HK-2 (cell line): ENCODE results near the gene DYNLL1.
"Not testable (repeated sequence)": the region's sequence is repeated elsewhere in the genome, so short reads cannot be mapped to it uniquely, and the experiment has no call there.

ENCODE experiments used
- DNase-seq: peaks from one replicate; pipeline ENCODE4 v3.0.0-alpha.2; 2018; ENCODE audit not compliant: unreplicated experiment

Gene DYNLL1

DNA sequence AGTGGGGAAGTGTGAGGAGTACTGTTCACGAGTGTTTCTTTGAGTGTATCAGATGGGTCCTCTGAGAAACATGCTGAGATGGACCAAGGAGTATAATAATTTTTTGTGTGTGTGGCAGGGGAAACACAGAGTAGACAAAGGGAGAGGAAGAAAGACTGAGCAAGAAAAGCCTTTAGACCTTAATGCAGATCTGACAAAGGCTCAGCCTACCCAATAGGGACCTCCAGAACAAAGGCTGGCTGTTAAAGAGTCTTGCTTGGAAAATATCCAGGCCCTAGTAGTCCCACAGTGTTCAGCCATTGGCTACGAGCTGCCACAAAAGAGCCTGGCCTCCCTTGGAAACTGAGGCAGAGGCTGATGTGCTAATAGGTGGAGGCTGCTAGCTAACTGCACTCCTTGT is 19.6 kb downstream of the DYNLL1 start:
- no peak for DNase-seq

DNA sequence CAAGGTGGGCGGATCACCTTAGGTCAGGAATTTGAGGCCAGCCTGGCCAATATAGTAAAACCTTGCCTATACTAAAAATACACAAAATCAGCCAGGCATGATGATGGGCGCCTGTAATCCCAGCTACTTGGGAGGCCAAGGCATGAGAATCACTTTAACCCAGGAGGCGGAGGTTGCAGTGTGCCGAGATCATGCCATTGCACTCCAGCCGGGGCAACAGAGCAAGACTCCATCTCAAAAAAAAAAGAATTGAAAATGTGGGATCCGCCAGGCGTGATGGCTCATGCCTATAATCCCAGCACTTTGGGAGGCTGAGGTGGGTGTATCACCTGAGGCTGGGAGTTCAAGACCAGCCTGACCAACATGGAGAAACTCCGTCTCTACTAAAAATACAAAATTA is 23.4 kb downstream of the DYNLL1 start:
- not testable (repeated sequence) for DNase-seq

DNA sequence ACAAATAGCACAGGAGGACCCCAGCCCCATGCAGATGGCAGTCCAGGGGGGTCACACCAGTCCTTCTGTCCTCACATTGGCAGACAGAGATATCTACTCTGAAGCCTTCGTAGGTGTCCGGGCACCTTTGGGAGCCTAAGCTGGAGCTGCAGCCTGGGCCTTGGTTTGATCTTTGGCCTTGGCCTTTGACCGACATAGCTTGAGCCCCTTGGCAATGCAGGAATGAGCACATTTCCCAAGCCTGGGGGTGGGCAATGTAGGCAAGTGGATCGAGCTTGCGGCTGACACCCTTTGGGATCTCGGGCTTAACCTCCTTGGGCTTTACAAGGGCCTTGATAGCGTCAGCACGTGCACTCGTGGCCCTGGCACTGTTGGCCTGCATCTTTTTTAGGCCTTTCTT is 26.7 kb downstream of the DYNLL1 start:
- no peak for DNase-seq

DNA sequence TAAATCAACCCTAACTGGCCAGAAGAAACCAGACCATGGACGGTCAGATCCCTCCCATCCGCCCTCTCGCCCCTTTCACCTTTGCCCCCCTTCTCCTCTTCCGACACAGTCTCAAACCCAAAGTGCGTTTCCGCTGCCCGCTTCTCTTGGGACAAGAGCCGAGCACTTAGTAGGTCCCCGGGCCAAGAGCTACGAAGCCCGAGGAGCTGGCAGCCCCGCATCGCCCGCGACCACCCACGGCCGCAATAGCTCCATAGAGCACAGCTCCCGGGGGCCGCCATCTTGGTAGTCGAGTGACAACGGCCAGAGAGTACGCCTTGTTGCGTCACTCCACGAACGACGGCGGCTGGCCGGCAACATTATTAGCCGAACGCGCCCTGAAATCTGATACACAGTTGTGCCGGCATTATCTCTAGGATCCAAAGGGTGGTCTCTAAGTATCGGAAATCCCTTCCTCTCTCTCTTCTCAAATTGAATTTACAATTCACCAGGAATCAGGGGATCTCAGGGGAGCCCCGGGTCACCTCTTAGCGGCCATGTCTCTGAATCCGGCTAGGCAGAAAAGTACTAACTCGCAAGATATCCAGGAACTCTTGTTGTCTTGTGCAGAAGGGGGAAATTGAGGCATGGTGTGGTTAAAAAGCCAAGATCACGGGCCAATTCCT is 33.1 kb downstream of the DYNLL1 start, which contains the start of gene COQ5:
Gene COQ5, minus strand, starts transcription at position 298 of the 665 bp plus-strand sequence. Its CDS starts 17 bp downstream, at position 281.
- DNase-seq: peak; percentile 84

DNA sequence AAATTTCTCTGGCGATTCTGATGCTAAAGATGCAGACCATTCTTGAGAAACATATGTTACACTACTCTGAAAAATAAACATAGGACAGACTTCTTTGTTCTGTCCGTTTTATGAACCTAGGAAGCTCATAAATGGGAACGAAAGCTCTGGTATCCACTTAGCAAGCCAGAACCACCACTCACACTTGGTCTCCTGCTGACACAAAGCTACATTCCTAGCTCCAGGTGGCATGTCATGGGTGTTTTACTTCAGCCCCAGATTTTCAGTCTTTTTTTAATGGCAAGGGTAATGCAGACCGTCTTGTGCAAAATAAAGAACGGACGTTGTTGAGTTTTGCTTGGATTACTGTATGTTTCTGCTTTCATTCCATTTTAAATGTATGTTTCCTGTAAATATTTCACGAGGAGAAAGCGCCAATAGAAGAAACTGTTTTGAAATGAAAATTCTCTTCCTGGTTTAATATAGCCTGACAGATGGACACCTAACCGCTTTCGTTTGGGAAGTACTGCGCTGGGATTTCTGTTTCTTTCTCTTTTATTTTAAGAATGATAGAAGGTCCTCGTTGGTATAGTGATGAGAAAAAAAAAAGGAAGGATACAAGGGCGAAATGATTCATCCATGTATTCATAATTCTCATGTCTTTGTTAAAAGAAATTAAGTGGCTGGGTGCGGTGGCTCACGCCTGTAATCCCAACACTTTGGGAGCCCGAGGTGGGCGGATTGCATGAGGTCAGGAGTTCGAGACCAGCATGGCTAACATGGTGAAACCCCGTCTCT is 33.9 kb downstream of the DYNLL1 start:
- DNase-seq: no peak

DNA sequence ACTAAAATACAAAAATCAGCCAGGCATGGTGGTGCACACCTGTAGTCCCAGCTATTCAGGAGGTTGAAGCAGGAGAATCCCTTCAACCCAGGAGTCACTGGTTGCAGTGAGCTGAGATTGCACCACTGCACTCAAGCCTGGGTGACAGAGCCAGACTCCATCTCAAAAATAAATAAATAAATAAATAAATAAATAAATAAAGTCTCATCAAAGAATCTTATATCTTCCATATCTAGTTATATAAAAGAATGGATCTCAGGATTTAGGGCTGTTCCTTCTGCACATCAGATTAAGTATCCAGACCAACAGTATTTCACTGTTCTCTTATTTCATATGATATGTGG is 34.5 kb downstream of the DYNLL1 start:
- DNase-seq: not testable (repeated sequence)

DNA sequence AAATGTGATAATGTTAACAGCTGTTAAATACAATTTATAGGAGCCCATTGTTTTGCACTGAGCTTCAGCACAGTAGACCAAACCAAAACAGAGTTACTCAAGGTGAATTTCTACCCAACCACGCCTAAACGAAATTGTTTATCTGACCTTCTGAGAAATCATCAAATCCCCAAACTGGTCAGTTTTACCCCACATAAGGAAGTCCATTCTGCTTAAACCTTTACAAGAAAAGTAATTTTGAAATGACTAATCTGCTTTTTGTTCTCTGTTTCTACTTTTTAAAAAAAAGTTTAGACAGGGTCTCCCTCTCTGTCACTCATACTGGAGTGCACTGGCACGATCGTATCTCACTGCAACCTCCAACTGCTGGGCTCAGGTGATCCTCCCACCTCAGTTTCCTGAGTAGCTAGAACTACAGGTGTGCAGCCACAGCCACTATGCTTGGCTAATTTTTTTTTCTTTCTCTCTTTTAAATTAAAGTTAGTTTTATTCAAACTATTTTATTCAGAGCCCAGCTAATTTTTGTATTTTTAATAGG is 36.9 kb downstream of the DYNLL1 start:
- DNase-seq: no peak

DNA sequence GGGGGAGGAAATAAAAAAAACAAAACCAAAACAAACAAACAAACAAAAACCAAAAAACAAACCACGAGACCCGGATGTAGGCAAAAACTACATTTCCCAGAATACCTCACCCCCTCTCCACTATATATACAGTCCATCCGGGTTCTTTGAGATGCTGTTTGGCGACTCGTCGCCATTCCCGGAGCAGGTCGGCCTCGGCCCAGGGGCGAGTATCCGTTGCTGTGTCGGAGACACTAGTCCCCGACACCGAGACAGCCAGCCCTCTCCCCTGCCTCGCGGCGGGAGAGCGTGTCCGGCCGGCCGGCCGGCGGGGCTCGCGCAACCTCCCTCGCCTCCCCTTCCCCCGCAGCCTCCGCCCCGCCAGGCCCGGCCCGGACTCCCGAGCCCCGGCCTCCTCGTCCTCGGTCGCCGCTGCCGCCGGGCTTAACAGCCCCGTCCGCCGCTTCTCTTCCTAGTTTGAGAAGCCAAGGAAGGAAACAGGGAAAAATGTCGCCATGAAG is 38.3 kb downstream of the DYNLL1 start, which contains the start of gene RNF10:
Gene RNF10, plus strand, starts transcription at position 154 of the 500 bp plus-strand sequence. CDS start 456 bp downstream, outside the sequence.
- DNase-seq: peak; percentile 71

DNA sequence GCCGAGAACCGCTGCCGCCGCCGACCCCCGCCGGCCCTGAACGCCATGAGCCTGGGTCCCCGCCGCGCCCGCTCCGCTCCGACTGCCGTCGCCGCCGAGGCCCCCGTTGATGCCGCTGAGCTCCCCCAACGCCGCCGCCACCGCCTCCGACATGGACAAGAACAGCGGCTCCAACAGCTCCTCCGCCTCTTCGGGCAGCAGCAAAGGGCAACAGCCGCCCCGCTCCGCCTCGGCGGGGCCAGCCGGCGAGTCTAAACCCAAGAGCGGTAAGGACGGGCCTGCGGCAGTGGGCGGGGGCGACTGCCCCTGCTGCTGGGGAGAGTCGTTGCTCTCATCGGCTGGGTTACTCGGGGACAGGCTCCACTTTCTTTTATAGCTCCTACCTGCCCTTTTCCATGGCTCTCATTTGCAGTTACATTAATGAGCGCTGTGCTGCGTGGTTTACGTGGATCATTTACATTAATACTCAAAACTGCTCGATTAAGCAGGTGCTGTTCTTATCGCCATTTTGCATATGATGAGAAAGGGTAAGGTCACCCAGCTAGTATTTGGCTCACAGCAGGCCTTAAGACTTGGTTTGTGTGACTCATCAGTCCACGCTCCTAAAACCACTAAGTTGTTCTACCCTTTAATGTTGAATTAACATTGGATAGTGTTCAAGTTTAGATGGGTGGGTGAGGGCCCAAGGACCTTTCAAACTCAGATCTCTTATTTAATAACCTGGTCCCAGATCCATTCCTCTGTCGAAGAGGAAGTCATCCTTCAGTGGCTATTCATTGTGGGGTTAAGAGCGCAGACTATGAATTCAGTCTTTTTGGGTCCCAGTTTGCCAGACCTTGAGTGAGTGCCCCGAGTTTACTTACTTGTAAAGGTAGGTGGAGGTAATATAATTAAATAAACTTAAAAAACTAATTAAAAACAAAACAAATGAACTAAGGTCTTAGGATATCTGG is 39.1 kb downstream of the DYNLL1 start:
- DNase-seq: peak; percentile 48

DNA sequence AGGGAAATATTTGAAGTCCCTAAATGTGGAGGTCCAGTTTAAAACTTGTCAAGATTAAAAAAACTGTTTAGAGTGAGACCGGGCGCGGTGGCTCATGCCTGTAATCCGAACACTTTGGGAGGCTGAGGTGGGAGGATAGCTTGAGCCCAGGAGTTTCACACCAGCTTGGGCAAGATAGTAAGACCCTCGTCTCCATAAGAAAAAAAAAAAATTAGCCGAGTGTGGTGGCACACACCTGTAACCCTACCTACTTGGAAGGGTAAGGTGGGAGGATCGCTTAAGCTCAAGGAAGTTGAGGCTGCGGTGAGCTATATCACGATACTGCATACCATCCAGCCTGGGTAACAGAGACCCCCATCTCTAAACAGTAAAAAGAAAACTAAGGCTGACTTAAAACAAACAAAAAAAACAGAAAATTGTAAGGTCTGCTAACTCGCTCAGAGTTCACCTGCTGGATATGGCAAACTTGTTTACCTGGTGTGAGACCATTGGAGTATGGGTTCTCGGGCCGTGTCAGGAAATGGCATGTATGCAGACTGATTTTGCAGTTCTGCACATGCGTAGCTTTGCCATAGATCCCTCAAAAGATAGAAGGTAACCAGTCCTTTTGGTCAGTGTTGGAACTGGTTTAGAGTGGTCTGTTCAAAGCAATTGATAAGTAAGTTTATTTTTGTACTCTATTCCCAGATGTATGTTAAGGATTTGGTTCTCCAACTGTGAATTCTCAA is 40.3 kb downstream of the DYNLL1 start:
- no peak for DNase-seq

DNA sequence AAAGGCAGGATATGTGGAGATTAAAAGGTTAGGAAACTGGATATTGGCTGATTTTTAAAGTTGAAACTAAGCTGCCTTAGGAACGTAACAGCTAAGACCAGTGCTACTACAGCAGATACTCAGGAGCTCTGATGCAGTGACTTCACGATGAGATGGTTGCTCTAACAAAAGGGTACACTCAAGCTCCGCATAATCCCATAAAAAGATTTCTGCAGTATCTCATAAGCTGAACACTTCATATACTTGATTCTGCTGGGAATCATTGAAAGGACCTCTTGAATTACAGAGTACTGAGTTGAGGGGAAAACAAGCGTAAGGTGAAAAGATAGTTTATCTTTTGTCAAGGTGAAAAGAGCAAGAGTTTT is 41.9 kb downstream of the DYNLL1 start:
- DNase-seq: no peak

DNA sequence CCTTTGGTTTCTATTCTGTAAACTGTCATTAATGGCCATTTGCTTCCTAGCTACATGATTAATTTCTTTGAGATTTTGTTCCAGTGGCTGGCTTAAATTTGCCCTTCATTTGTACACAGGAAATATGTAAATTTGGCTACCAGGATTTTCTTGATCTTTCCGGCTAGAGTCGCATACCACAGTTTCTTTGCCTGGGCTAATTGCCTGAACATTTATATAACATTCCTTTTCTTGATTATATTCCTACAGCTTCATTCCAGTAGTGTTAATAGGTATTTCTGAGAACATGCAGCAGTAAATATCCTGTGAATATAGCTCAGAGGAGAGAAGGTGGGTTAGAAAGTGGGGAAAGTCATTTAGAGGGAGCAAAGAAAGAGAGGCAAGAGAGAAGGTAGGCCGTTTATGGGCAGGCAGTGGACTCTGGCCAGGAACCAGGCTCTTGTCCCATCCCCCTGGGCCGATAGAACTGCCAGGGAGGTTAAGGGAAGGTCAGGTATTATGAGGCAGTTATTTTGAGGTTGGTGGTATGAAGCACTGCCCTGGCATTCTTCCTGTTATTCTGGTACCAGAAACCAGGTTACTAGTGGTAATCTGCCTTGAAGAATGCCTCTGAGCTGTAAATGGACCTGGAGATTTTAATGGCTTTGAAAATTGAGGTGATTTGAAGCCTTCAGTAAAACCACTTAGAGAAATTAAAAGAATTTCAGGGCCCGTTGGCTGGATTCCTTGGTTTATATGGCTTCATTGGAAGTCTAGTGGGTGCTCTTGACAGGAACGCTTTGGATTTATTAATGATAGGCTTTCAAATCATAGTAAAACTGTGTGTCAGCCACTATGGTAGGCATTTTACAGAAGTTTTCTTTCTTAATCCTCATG is 42.6 kb downstream of the DYNLL1 start:
- DNase-seq: peak; percentile 49

DNA sequence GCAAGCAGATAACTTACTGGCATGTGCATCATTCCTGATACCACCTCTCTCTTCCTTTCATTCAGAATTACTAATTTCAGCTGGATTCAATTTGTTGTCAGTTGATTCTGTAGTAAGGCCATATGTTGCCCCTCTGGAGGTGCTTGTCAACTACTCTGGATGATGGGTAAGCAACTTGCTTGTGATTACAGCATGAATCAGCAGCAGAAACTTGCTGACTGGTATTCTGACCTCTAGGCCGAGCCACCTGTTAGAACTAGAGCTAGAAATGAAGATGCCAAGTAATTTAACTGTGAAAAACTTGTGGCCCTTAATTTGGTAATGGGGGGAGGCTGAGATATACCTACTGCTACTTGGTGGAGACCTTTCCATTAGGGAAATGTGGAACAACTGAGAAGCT is 43.4 kb downstream of the DYNLL1 start:
- no peak for DNase-seq

DNA sequence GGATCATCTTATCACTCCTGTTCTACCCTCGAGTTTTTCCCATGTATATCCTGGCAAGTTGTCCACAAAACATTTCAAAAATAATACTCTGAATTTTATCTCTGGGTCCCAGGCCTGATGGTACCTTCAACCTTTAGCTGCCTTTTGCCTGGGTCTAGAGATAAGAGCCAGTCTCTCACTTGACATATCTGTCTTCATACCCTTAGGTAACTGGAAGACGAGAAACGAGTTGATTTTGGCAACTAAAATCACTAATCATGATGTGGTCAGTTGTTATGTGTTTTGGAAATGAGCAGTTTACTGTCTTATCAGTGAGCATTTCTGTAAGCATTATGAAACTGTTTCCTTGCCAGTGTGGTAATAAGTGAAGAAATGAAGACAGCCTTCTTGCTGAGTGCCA is 44.5 kb downstream of the DYNLL1 start:
- DNase-seq: no peak

DNA sequence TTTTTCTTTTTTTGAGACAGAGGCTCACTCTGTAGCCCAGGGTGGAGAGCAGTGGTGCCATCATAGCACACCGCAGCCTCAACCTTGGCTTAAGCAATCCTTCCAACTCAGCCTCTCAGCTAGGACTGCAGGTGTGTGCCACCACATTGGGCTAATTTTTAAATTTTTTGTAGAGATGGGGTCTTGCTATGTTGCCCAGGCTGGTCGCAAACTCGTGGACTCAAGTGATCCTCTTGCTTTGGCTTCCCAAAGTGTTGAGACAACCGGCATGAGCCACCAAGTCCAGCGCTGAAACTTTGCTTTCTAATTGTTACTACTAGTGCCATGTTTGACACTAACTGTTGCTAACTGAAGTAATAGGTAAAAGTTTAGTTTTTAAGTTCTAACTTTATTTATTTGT is 46.3 kb downstream of the DYNLL1 start:
- DNase-seq: no peak

DNA sequence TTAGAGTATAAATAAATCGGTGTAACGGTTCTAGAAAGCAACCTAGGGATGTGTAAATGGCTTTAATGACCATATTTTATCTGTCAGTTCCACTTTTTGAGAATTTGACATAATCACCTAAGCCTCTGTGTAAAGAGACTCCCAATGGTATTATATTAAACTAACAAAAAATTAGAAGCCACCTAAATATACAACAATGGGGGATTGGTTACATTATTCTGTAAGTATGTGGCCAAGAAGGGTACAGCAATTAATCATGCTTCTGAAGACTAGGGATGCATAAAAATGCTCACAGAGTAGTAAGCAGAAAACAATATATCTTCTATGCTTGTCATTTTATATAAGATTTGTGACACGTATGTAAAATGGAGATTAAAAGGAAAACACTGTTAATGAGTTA is 48.8 kb downstream of the DYNLL1 start:
- DNase-seq: no peak

DNA sequence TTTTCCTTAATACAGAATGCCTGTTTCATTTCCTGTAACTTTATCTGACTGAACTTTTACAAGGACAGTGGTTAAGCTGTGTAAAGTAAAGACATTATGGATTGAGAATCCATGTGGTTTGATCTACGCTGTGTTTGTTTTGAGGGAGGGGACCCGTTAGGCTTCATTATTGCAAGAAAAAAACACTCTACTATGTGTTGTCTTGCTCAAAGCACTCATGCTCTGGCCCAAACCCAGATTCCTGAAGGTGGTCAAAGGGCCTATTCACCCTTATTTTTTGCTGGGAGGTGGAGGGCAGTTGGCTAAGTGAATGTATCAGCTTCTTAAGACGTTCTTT is 50.1 kb downstream of the DYNLL1 start:
- DNase-seq: no peak
